GM12875 (cell line): ENCODE data around the gene ZBTB16.

Experiments used
- H3K4me3 ChIP-seq: one replicate; pipeline ENCODE4 v1.5.1; 2011; ENCODE audit warnings: low read depth, low read length, control low read depth
- TF ChIP-seq, protein P1 (sequence below): IDR thresholded peaks from 2 replicates; pipeline ENCODE4 v1.5.1; 2011; ENCODE audit warnings: low read depth, mild to moderate bottlenecking, control low read depth, inconsistent platforms, low read length, moderate library complexity, borderline replicate concordance; ENCODE audit not compliant: insufficient read depth

Gene ZBTB16

GRCh38 chr11:114076921-114077331, 17.4 kb downstream of the ZBTB16 start:
- TF ChIP-seq, protein P1, sequence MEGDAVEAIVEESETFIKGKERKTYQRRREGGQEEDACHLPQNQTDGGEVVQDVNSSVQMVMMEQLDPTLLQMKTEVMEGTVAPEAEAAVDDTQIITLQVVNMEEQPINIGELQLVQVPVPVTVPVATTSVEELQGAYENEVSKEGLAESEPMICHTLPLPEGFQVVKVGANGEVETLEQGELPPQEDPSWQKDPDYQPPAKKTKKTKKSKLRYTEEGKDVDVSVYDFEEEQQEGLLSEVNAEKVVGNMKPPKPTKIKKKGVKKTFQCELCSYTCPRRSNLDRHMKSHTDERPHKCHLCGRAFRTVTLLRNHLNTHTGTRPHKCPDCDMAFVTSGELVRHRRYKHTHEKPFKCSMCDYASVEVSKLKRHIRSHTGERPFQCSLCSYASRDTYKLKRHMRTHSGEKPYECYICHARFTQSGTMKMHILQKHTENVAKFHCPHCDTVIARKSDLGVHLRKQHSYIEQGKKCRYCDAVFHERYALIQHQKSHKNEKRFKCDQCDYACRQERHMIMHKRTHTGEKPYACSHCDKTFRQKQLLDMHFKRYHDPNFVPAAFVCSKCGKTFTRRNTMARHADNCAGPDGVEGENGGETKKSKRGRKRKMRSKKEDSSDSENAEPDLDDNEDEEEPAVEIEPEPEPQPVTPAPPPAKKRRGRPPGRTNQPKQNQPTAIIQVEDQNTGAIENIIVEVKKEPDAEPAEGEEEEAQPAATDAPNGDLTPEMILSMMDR, result no peak

DNA sequence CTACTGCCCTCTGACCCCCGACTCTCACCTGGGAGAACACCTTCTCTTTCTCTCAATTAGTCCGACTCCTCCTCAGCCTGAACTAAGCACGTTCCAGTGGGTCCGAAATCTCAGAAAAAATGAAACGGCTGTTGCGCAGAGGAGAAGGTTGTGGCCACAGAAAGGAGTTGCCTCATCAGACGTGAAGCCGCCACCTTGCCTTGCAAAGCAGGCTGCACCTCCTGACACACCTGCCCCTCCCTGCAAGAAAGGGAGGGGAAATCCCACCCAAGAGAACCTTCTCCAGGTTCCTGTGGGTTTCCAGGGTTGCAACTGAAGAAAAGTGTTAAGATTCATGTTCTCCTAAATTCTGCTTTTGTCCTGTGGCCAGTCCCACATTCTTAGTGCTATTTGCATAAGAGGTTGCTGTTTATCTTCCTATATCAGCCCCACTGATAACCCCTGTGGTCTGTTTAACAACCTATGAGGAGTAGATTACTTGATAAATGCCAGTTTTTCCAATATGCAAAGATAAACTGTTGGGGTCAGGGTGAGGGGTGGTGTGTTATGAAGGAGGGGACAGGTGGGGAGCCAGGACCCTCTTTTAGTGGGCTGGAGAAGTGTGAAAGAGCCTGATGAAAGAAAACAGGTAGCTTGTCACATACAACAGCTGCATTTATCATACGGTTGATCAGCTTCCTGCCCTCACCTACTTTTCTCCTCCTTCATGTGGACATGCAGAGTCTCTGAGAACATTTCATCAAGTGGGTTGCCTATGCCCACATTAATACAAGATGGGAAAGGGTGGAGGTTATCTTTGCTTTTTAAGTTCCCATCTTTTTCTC, 18.2 kb downstream of the ZBTB16 start:
- TF ChIP-seq, protein P1, result no peak
- no peak overlapping the region for H3K4me3 ChIP-seq

More at GRCh38 chr11:114076921-114077331, 17.4 kb downstream of the ZBTB16 start:
- H3K4me3 ChIP-seq, result no peak overlapping the region

GRCh38 chr11:114078423-114078822, 18.9 kb downstream of the ZBTB16 start:
- H3K4me3 ChIP-seq, result no peak overlapping the region
- TF ChIP-seq, protein P1, result no peak

DNA sequence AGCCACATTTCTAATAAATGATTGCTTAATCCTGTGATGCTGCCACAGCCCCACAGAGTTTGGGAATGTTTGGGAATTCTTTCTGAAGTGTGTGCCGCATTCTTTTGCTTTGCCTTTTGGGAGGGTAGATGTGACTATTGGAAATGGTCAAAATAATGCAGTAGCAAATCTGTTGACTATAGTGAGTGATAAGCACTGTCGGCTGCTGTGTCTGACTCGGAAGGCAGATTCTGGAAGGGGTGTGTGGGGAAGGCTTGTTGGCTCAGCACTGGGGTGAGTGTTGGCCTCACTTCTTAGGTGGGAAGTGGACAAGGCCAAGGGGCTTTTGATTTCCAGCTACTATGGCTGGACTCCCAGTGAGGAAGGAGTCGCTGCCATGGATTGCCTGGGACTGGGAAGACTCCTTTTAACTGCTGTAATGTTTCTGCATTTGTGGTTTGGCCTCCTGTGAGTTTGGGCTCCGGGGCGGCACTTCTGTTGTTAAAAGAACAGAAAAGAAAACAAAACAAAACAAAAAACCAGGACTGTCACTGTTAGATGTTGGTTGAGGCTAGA, 20.1 kb downstream of the ZBTB16 start:
- TF ChIP-seq, protein P1, result no peak
- H3K4me3 ChIP-seq, result no peak overlapping the region

GRCh38 chr11:114080219-114080618, 20.7 kb downstream of the ZBTB16 start:
- no peak overlapping the region for H3K4me3 ChIP-seq
- TF ChIP-seq, protein P1, result no peak

DNA sequence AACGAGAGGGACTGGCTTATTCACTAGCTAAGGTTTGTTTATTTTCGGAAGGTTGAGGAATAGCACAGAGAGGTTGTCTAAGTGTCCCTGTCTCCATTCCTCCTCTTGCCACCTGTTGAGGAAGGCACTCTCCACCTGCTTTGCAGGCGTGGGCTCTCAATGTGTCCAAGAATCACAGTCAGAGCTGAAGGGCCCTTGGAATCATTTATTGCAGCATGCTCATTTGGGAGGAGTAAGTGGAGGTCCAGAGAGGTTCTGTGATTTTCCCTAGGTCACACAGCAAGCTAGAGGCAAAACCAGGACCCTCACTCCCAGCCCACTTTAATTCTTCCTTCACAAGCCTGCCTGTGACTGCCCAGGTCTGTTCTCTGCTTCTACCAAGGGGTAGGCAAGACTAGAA, 21.3 kb downstream of the ZBTB16 start:
- TF ChIP-seq, protein P1, result no peak
- H3K4me3 ChIP-seq, result no peak overlapping the region

DNA sequence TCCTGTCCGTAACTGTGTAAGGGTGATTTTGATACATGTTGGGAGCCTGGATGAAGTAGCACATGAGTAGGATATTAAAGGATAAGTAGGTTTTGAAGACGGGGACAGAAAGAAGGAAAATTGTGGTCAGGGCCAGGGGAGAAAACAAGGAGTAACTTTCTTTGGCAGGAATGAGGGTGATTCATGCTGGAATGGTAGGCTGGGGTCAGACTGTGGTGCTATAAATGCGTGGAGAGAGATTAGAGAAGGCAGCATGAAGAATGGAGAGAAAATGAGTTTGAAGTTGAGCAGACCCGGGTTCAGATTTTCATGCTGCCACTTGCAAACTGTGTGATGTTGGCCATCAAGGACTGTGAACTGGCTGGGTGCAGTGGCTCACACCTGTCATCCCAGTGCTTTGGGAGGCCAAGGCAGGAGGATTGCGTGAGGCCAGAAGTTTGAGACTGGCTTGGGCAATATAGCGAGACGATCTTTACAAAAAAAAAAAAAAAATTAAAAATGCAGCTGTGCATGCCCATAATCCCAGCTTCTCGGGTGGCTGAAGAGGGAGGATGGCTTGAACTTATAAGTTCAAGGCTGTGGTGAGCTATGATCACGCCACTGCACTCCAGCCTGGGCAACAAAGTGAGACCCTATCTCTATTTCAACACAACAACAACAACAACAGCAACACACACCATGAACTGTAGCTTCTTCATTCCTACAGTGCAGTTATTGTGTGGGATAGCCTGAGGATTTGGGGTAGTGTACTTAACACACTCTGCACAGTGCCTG, 22.3 kb downstream of the ZBTB16 start:
- TF ChIP-seq, protein P1, result no peak

More for the DNA sequence above, 22.3 kb downstream of the ZBTB16 start:
- H3K4me3 ChIP-seq, result no peak overlapping the region
